ENCODE results near the gene ADAMTS8.

The ADAMTS8 gene

GRCh38 chr11:130445788-130446187 lies 17.4 kb upstream of the ADAMTS8 start:
- ATAC-seq, result no peak
- no peak for TF ChIP-seq BACH2 (CRISPR knock-in tag; IDR thresholded peaks at IDR 0.05; ENCODE audit: borderline replicate concordance)
- no peak for TF ChIP-seq ZNF565 (CRISPR knock-in tag; conservative IDR thresholded peaks at IDR 0.05; ENCODE audit: low read depth)
- no peak for TF ChIP-seq ZNF8 (CRISPR knock-in tag; IDR thresholded peaks at IDR 0.05)
- no peak for TF ChIP-seq PPARA (CRISPR knock-in tag; IDR thresholded peaks at IDR 0.05; ENCODE audit: borderline replicate concordance)
- no peak for TF ChIP-seq TOX (CRISPR knock-in tag; IDR thresholded peaks at IDR 0.05; ENCODE audit: borderline replicate concordance)
- no peak for TF ChIP-seq SNAI2 (CRISPR knock-in tag; IDR thresholded peaks at IDR 0.05)
- no peak for TF ChIP-seq ZFP3 (CRISPR knock-in tag; IDR thresholded peaks at IDR 0.05)
- no peak for TF ChIP-seq RARB (CRISPR knock-in tag; IDR thresholded peaks at IDR 0.05)
- no peak for TF ChIP-seq GLIS3 (CRISPR knock-in tag; IDR thresholded peaks at IDR 0.05)
- TF ChIP-seq, protein P1, sequence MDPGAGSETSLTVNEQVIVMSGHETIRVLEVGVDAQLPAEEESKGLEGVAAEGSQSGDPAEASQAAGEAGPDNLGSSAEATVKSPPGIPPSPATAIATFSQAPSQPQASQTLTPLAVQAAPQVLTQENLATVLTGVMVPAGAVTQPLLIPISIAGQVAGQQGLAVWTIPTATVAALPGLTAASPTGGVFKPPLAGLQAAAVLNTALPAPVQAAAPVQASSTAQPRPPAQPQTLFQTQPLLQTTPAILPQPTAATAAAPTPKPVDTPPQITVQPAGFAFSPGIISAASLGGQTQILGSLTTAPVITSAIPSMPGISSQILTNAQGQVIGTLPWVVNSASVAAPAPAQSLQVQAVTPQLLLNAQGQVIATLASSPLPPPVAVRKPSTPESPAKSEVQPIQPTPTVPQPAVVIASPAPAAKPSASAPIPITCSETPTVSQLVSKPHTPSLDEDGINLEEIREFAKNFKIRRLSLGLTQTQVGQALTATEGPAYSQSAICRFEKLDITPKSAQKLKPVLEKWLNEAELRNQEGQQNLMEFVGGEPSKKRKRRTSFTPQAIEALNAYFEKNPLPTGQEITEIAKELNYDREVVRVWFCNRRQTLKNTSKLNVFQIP (CRISPR knock-in tag; IDR thresholded peaks at IDR 0.05; ENCODE audit: borderline replicate concordance, low read depth), result no peak
- no peak for TF ChIP-seq ESRRG (CRISPR knock-in tag; IDR thresholded peaks at IDR 0.05)
- no peak for TF ChIP-seq OSR1 (CRISPR knock-in tag; IDR thresholded peaks at IDR 0.05)
- no peak for TF ChIP-seq ZNF70 (CRISPR knock-in tag; IDR thresholded peaks at IDR 0.05)
- TF ChIP-seq, protein P2, sequence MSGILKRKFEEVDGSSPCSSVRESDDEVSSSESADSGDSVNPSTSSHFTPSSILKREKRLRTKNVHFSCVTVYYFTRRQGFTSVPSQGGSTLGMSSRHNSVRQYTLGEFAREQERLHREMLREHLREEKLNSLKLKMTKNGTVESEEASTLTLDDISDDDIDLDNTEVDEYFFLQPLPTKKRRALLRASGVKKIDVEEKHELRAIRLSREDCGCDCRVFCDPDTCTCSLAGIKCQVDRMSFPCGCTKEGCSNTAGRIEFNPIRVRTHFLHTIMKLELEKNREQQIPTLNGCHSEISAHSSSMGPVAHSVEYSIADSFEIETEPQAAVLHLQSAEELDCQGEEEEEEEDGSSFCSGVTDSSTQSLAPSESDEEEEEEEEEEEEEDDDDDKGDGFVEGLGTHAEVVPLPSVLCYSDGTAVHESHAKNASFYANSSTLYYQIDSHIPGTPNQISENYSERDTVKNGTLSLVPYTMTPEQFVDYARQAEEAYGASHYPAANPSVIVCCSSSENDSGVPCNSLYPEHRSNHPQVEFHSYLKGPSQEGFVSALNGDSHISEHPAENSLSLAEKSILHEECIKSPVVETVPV (CRISPR knock-in tag; IDR thresholded peaks at IDR 0.05), result no peak
- no peak for TF ChIP-seq TCF4 (CRISPR knock-in tag; IDR thresholded peaks at IDR 0.05; ENCODE audit: borderline replicate concordance)
- no peak for TF ChIP-seq ISL1 (CRISPR knock-in tag; IDR thresholded peaks at IDR 0.05)
- TF ChIP-seq ZFP30 (CRISPR knock-in tag; IDR thresholded peaks at IDR 0.05), result no peak
- TF ChIP-seq ZC3H10 (CRISPR knock-in tag; IDR thresholded peaks at IDR 0.05), result no peak

GRCh38 chr11:130442737-130443136 lies 14.3 kb upstream of the ADAMTS8 start:
- no peak for ATAC-seq
- TF ChIP-seq RARB (CRISPR knock-in tag; IDR thresholded peaks at IDR 0.05) (no peak), PPARA (CRISPR knock-in tag; IDR thresholded peaks at IDR 0.05; ENCODE audit: borderline replicate concordance) (no peak), ZNF565 (CRISPR knock-in tag; conservative IDR thresholded peaks at IDR 0.05; ENCODE audit: low read depth) (no peak), TOX (CRISPR knock-in tag; IDR thresholded peaks at IDR 0.05; ENCODE audit: borderline replicate concordance) (no peak), GLIS3 (CRISPR knock-in tag; IDR thresholded peaks at IDR 0.05) (no peak), ZC3H10 (CRISPR knock-in tag; IDR thresholded peaks at IDR 0.05) (no peak), TCF4 (CRISPR knock-in tag; IDR thresholded peaks at IDR 0.05; ENCODE audit: borderline replicate concordance) (no peak), ISL1 (CRISPR knock-in tag; IDR thresholded peaks at IDR 0.05) (no peak), ZFP30 (CRISPR knock-in tag; IDR thresholded peaks at IDR 0.05) (no peak), ZNF70 (CRISPR knock-in tag; IDR thresholded peaks at IDR 0.05) (no peak), OSR1 (CRISPR knock-in tag; IDR thresholded peaks at IDR 0.05) (no peak)
- TF ChIP-seq, protein P3, sequence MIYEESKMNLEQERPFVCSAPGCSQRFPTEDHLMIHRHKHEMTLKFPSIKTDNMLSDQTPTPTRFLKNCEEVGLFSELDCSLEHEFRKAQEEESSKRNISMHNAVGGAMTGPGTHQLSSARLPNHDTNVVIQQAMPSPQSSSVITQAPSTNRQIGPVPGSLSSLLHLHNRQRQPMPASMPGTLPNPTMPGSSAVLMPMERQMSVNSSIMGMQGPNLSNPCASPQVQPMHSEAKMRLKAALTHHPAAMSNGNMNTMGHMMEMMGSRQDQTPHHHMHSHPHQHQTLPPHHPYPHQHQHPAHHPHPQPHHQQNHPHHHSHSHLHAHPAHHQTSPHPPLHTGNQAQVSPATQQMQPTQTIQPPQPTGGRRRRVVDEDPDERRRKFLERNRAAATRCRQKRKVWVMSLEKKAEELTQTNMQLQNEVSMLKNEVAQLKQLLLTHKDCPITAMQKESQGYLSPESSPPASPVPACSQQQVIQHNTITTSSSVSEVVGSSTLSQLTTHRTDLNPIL (CRISPR knock-in tag; IDR thresholded peaks at IDR 0.05; ENCODE audit: low read depth), result no peak
- TF ChIP-seq, protein P2 (CRISPR knock-in tag; IDR thresholded peaks at IDR 0.05), result no peak

- no peak for TF ChIP-seq ISL1 (CRISPR knock-in tag; IDR thresholded peaks at IDR 0.05)
- no peak for TF ChIP-seq PPARA (CRISPR knock-in tag; IDR thresholded peaks at IDR 0.05; ENCODE audit: borderline replicate concordance)
- TF ChIP-seq, protein P1 (CRISPR knock-in tag; IDR thresholded peaks at IDR 0.05; ENCODE audit: borderline replicate concordance, low read depth), result no peak
- TF ChIP-seq ZC3H10 (CRISPR knock-in tag; IDR thresholded peaks at IDR 0.05), result no peak
- TF ChIP-seq ARNTL (CRISPR knock-in tag; IDR thresholded peaks at IDR 0.05; ENCODE audit: borderline replicate concordance, low read depth), result no peak
- no peak for TF ChIP-seq ESRRG (CRISPR knock-in tag; IDR thresholded peaks at IDR 0.05)
- TF ChIP-seq OSR1 (CRISPR knock-in tag; IDR thresholded peaks at IDR 0.05), result no peak
- TF ChIP-seq ZFP3 (CRISPR knock-in tag; IDR thresholded peaks at IDR 0.05), result no peak
- no peak for TF ChIP-seq ZNF70 (CRISPR knock-in tag; IDR thresholded peaks at IDR 0.05)
- TF ChIP-seq, protein P2 (CRISPR knock-in tag; IDR thresholded peaks at IDR 0.05), result no peak
- TF ChIP-seq, protein P3 (CRISPR knock-in tag; IDR thresholded peaks at IDR 0.05; ENCODE audit: low read depth), result no peak
- TF ChIP-seq PATZ1 (CRISPR knock-in tag; IDR thresholded peaks at IDR 0.05; ENCODE audit: borderline replicate concordance), result no peak
- TF ChIP-seq CSDC2 (CRISPR knock-in tag; IDR thresholded peaks at IDR 0.05), result no peak
- TF ChIP-seq GLIS3 (CRISPR knock-in tag; IDR thresholded peaks at IDR 0.05), result no peak
- TF ChIP-seq ZFP30 (CRISPR knock-in tag; IDR thresholded peaks at IDR 0.05), result no peak
- ATAC-seq, result no peak
These were observed 13.3 kb upstream of the ADAMTS8 start for GRCh38 chr11:130441719-130442118.
